ENCODE measurements around the gene LUC7L2. TPM values are rescaled to one million over a fixed set of nuclear protein-coding genes. Genes with fewer than 3 reads are reported as not detected.

Gene LUC7L2
- total RNA-seq, 1 donor from 2014 or later: 111 TPM

DNA sequence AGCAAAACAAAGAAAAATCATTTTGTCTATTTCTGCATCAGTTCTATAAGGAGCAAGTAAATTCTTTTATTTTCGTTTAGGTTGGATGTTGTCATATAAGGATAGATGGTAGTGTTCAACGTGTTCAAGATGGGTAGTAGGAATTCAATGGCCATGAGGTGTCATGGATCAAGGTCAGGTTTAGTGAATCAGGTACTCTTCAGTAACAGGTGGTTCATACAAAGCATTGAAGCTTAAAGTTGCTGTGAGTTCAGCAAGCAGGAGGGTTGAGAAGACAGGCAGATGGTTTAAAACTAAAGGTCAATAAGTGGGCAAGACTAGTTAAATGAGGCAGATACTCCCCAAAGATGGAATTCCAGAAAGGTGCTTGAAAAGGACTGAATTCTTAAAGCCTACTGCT lies 5.6 kb downstream of the LUC7L2 start:
- Mint-ChIP-seq H3K27me3 (ENCODE audit: insufficient read depth, low read depth) (peaks cover 1% of the 10 kb centered on the region), H3K27ac (no peak overlapping the region), H3K4me1 (peaks cover 22% of the 10 kb centered on the region), H3K4me3 (no peak overlapping the region), H3K36me3 (peaks cover 18% of the 10 kb centered on the region), H3K9me3 (no peaks in the 10 kb centered on the region)
- TF ChIP-seq EZH2 (IDR thresholded peaks at IDR 0.05) (no peak), EZH2phosphoT487 (IDR thresholded peaks at IDR 0.05) (no peak)
- TF ChIP-seq, protein P1, sequence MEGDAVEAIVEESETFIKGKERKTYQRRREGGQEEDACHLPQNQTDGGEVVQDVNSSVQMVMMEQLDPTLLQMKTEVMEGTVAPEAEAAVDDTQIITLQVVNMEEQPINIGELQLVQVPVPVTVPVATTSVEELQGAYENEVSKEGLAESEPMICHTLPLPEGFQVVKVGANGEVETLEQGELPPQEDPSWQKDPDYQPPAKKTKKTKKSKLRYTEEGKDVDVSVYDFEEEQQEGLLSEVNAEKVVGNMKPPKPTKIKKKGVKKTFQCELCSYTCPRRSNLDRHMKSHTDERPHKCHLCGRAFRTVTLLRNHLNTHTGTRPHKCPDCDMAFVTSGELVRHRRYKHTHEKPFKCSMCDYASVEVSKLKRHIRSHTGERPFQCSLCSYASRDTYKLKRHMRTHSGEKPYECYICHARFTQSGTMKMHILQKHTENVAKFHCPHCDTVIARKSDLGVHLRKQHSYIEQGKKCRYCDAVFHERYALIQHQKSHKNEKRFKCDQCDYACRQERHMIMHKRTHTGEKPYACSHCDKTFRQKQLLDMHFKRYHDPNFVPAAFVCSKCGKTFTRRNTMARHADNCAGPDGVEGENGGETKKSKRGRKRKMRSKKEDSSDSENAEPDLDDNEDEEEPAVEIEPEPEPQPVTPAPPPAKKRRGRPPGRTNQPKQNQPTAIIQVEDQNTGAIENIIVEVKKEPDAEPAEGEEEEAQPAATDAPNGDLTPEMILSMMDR (IDR thresholded peaks at IDR 0.05): no peak
- no peaks in the 10 kb centered on the region for H3K36me3 ChIP-seq
- H3K4me1 ChIP-seq: peaks cover 25% of the 10 kb centered on the region
- no peak overlapping the region for H3K4me2 ChIP-seq
- no peak overlapping the region for H3K4me3 ChIP-seq
- H3F3A ChIP-seq (ENCODE audit: low read depth): peaks cover 14% of the 10 kb centered on the region
- H3K9me3 ChIP-seq (ENCODE audit: low read depth): no peaks in the 10 kb centered on the region
- peaks cover 87% of the 10 kb centered on the region for H4K20me1 ChIP-seq (ENCODE audit: low read depth)
- H3K9ac ChIP-seq: no peak overlapping the region
- peaks cover 99% of the 10 kb centered on the region for H3K79me2 ChIP-seq (ENCODE audit: low read depth)
- no peak overlapping the region for H3K27ac ChIP-seq
- DNase-seq (ENCODE audit: low spot score): no peak
- no peaks in the 10 kb centered on the region for H3K27me3 ChIP-seq
- no peak overlapping the region for H2AFZ ChIP-seq (replicated peaks)

DNA sequence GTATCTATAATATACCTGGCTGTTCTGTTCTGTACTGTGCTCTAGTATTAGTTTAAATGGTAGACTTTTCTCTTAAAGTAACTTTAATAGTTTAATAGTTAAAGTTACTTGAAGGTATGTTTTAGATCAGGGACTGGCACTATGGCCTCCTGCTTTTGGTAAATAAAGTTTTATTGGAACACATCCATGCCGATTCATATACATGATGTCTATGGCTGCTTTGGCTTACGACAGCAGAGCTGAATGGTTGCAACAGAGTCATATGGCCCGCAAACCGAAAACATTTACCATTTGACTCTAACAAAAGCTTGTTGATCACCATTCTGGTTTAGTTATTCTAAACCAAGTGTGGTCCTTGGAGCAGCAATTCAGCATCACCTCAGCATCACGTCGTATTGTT lies 6.7 kb downstream of the LUC7L2 start:
- H3K4me2 ChIP-seq: no peak overlapping the region
- no peak for DNase-seq (ENCODE audit: low spot score)
- Mint-ChIP-seq H3K27me3 (ENCODE audit: insufficient read depth, low read depth) (no peaks in the 10 kb centered on the region), H3K4me3 (no peak overlapping the region), H3K36me3 (peaks cover 18% of the 10 kb centered on the region), H3K27ac (no peak overlapping the region), H3K9me3 (no peaks in the 10 kb centered on the region), H3K4me1 (peaks cover 22% of the 10 kb centered on the region)
- TF ChIP-seq, protein P1 (IDR thresholded peaks at IDR 0.05): no peak
- TF ChIP-seq EZH2 (IDR thresholded peaks at IDR 0.05) (no peak), EZH2phosphoT487 (IDR thresholded peaks at IDR 0.05) (no peak)
- H4K20me1 ChIP-seq (ENCODE audit: low read depth): peaks cover 98% of the 10 kb centered on the region
- peaks cover 5% of the 10 kb centered on the region for H3F3A ChIP-seq (ENCODE audit: low read depth)
- no peaks in the 10 kb centered on the region for H3K9me3 ChIP-seq (ENCODE audit: low read depth)
- no peak overlapping the region for H3K27ac ChIP-seq
- H3K9ac ChIP-seq: no peak overlapping the region
- H3K4me3 ChIP-seq: no peak overlapping the region
- no peaks in the 10 kb centered on the region for H3K27me3 ChIP-seq
- H3K36me3 ChIP-seq: no peaks in the 10 kb centered on the region
- peaks cover 100% of the 10 kb centered on the region for H3K79me2 ChIP-seq (ENCODE audit: low read depth)
- peaks cover 26% of the 10 kb centered on the region for H3K4me1 ChIP-seq
- no peak overlapping the region for H2AFZ ChIP-seq (replicated peaks)

- Histone ChIP-seq H3K4me2 (no peak overlapping the region), H3K27me3 (no peaks in the 10 kb centered on the region), H3K9me3 (ENCODE audit: low read depth) (no peaks in the 10 kb centered on the region), H3K9ac (no peak overlapping the region), H3K4me1 (peaks cover 14% of the 10 kb centered on the region), H3K36me3 (no peaks in the 10 kb centered on the region), H2AFZ (replicated peaks) (no peak overlapping the region), H3K4me3 (no peak overlapping the region), H3F3A (ENCODE audit: low read depth) (peaks cover 2% of the 10 kb centered on the region), H3K79me2 (ENCODE audit: low read depth) (peaks cover 100% of the 10 kb centered on the region), H4K20me1 (ENCODE audit: low read depth) (peaks cover 98% of the 10 kb centered on the region), H3K27ac (no peak overlapping the region)
- TF ChIP-seq EZH2 (IDR thresholded peaks at IDR 0.05) (no peak), EZH2phosphoT487 (IDR thresholded peaks at IDR 0.05) (no peak)
- TF ChIP-seq, protein P1 (IDR thresholded peaks at IDR 0.05): no peak
- Mint-ChIP-seq H3K36me3 (peaks cover 18% of the 10 kb centered on the region), H3K9me3 (no peaks in the 10 kb centered on the region), H3K27me3 (ENCODE audit: insufficient read depth, low read depth) (no peaks in the 10 kb centered on the region), H3K4me1 (peaks cover 15% of the 10 kb centered on the region), H3K4me3 (no peak overlapping the region), H3K27ac (no peak overlapping the region)
- DNase-seq (ENCODE audit: low spot score): no peak
Measured at GRCh38 chr7:139367438-139368155, 7.9 kb downstream of the LUC7L2 start.

Measured in neural progenitor cell (in vitro differentiated cells).